AG09319 (cell line): Measurements from ENCODE around the gene COPZ2.
"Not testable (repeated sequence)": the region's sequence is repeated elsewhere in the genome, so short reads cannot be mapped to it uniquely, and the experiment has no call there.

Experiments
- DNase-seq: peaks from one replicate; pipeline ENCODE4 v3.0.0-alpha.2; 2010; ENCODE audit warnings: low read depth; ENCODE audit errors: extremely low read depth
- TF ChIP-seq, protein P1 (sequence below): IDR thresholded peaks from 2 replicates; pipeline ENCODE4 v1.5.1; 2011; ENCODE audit warnings: low read depth, mild to moderate bottlenecking, inconsistent platforms, low read length, moderate library complexity

The COPZ2 gene

GRCh38 chr17:47994724-47995123 lies 42.9 kb downstream of the COPZ2 start:
- TF ChIP-seq, protein P1, sequence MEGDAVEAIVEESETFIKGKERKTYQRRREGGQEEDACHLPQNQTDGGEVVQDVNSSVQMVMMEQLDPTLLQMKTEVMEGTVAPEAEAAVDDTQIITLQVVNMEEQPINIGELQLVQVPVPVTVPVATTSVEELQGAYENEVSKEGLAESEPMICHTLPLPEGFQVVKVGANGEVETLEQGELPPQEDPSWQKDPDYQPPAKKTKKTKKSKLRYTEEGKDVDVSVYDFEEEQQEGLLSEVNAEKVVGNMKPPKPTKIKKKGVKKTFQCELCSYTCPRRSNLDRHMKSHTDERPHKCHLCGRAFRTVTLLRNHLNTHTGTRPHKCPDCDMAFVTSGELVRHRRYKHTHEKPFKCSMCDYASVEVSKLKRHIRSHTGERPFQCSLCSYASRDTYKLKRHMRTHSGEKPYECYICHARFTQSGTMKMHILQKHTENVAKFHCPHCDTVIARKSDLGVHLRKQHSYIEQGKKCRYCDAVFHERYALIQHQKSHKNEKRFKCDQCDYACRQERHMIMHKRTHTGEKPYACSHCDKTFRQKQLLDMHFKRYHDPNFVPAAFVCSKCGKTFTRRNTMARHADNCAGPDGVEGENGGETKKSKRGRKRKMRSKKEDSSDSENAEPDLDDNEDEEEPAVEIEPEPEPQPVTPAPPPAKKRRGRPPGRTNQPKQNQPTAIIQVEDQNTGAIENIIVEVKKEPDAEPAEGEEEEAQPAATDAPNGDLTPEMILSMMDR: no peak
- DNase-seq: no peak

DNA sequence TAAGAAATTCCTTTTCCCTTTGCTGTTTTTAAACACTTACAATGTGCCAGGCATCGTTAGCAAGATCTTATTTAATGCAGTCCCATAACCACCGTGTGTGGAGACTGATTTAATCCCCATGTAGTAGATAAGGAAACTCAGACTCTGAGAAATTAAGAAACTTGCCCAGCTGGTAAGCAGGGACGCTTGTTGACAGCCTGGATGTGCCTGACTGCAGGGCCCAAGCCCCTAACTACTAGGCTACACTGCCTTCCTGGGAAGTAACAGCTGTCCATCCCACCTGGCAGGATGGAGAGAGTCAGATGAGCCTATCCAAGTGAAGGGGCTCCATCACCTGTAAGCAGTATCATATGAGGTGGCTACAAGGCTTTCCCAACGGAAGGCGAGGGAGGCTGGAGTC lies 43.6 kb downstream of the COPZ2 start:
- no peak for DNase-seq
- TF ChIP-seq, protein P1: no peak

DNA sequence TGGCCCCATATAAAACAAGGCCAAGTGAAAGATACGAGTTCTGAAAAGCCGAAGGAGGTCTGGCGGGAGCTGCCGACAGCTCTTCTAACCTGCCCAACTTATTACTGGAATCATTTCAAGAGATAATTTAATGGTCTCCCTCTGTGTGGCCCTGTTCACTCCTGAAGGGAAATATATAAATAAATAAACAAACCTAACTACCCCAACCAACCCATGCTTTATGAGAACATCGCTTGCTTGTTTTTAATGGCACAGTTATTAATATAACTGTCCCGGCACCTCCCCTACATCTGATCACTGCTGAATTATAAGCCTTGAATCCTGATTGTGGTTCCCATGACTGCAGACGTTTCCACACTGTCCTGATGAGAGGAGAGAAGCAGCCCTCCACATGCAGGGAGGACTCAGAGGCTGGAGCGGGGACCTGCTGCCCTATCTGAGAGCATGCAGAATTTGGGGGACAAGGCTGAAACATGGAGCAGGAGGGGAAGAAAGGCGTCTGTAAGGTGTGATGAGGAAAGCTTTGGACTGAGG lies 44.5 kb downstream of the COPZ2 start:
- DNase-seq: no peak
- TF ChIP-seq, protein P1: no peak

- no peak for DNase-seq
- TF ChIP-seq, protein P1: no peak
Observed at GRCh38 chr17:47992216-47992615, 45.4 kb downstream of the COPZ2 start.

- TF ChIP-seq, protein P1: no peak
- no peak for DNase-seq
Observed at GRCh38 chr17:47990962-47991731, 46.5 kb downstream of the COPZ2 start.

DNA sequence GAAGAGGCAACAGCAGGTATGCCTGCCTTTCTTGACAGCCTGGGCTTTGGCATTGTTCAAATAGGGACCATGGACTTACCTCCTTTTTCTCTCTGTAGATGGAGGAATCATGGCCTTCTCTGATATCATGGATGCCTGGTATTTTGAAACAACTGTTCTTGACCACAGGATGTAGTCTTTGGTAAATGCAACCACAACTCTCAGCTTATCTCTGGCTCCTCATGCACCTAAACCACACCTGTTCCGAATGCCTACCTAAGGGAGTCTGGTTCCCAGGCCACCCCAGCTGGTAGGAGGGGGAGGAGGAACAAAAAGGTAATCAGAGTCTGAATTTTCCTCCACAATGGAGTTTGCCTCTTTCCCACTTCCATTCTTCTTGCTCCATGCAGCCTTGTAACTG lies 47.9 kb downstream of the COPZ2 start:
- no peak for DNase-seq
- TF ChIP-seq, protein P1: no peak

- TF ChIP-seq, protein P1: no peak
- DNase-seq: no peak
Observed at GRCh38 chr17:47989159-47989558, 48.4 kb downstream of the COPZ2 start.

- DNase-seq: not testable (repeated sequence)
Observed at GRCh38 chr17:47988445-47988844, 49.2 kb downstream of the COPZ2 start.
